ENCODE data around the gene P2RY12. TPM values are rescaled to one million over a fixed set of nuclear protein-coding genes. Genes with fewer than 3 reads are reported as not detected.

Gene P2RY12
- total RNA-seq, 1 experiment from 2014 or later, result not detected

DNA sequence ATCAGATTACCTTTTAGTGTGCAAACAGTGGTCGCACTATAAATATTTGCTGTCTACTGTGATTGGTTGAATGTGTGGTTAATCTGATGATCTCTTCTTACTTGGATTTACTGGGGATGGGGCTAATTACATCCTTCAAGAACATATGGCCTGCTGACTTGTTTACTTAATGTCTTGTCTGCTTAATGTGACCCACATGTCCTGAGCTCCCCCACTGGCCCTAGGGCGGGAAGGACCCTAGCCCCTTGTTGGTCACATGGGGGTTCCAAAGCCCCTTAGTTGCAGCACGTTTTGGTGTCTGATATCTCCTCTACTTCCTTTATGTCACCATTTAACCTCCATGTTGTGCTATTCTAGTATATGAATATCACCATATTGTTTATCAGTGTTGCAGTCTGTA is 17.8 kb upstream of the P2RY12 start:
- H3K36me3 Mint-ChIP-seq (ENCODE audit: insufficient read depth, unreplicated experiment), result peaks cover 6% of the 10 kb centered on the region
- intact Hi-C loops (cut with micrococcal nuclease), result no loop called here
- H3K9me3 Mint-ChIP-seq (ENCODE audit: unreplicated experiment), result no peaks in the 10 kb centered on the region
- no peak overlapping the region for H3K4me3 Mint-ChIP-seq (ENCODE audit: unreplicated experiment)
- peaks cover 5% of the 10 kb centered on the region for H3K4me1 Mint-ChIP-seq (ENCODE audit: insufficient read depth, unreplicated experiment)
- BruUV-seq (replicated peaks), result no TSS peak
- ChIA-PET CTCF (interaction anchor here (0.5 kb wide), 2 partner anchors 36 to 439 kb away, joined by 3 read pairs; no protein-coding TSS in a partner anchor), POLR2A (no interaction called here)
- TF ChIP-seq, protein P1, sequence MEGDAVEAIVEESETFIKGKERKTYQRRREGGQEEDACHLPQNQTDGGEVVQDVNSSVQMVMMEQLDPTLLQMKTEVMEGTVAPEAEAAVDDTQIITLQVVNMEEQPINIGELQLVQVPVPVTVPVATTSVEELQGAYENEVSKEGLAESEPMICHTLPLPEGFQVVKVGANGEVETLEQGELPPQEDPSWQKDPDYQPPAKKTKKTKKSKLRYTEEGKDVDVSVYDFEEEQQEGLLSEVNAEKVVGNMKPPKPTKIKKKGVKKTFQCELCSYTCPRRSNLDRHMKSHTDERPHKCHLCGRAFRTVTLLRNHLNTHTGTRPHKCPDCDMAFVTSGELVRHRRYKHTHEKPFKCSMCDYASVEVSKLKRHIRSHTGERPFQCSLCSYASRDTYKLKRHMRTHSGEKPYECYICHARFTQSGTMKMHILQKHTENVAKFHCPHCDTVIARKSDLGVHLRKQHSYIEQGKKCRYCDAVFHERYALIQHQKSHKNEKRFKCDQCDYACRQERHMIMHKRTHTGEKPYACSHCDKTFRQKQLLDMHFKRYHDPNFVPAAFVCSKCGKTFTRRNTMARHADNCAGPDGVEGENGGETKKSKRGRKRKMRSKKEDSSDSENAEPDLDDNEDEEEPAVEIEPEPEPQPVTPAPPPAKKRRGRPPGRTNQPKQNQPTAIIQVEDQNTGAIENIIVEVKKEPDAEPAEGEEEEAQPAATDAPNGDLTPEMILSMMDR (IDR thresholded peaks at IDR 0.05; ENCODE audit: unreplicated experiment), result no peak
- no peak overlapping the region for H3K27ac Mint-ChIP-seq (ENCODE audit: low read depth, unreplicated experiment)
- H3K27me3 Mint-ChIP-seq (ENCODE audit: insufficient read depth, unreplicated experiment), result no peaks in the 10 kb centered on the region
- no peak for DNase-seq (ENCODE audit: unreplicated experiment)

DNA sequence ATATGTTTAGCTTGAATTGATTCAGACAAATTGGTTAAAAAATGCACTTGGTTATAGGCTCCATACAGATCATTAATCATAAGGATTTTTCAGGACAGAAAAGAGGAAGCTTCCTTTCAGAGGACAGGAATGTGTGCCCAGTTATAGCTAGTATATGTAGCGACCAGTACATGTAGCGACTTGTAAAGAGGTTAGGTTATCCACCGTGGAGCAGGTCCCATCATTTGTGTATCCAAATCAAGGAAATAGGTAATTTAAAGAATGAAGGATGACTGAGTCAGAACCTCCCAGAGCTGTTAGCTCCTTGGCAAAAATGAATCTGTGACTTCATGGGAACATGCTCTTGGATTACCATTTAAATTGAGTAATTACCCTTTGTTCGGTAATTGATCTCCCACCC is 15.8 kb upstream of the P2RY12 start:
- intact Hi-C loops (cut with micrococcal nuclease), result no loop called here
- DNase-seq (ENCODE audit: unreplicated experiment), result no peak

DNA sequence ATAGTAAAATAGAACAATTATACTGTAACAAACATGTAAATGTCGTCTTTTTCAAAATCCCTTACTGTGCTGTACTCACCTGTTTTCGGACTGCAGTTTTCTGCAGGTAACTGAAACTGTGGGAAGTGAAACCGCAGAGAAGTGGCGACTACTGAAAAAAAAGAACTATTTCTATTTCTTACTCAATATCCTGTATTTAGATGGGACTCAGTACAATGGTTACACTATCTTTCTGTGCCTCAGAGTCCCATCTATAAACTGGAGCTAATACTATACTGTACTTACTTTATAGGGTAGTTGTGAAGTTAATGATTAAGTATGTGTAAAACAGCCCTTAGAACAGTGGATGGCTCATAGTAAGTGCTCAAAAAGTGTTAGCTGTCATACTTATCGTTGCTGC is 14.3 kb upstream of the P2RY12 start:
- peaks cover 6% of the 10 kb centered on the region for H3K36me3 Mint-ChIP-seq (ENCODE audit: insufficient read depth, unreplicated experiment)
- no peak overlapping the region for H3K4me3 Mint-ChIP-seq (ENCODE audit: unreplicated experiment)
- DNase-seq (ENCODE audit: unreplicated experiment), result no peak
- no peaks in the 10 kb centered on the region for H3K9me3 Mint-ChIP-seq (ENCODE audit: unreplicated experiment)
- no TSS peak for BruUV-seq (replicated peaks)
- intact Hi-C loops (cut with micrococcal nuclease), result no loop called here
- H3K4me1 Mint-ChIP-seq (ENCODE audit: insufficient read depth, unreplicated experiment), result peaks cover 5% of the 10 kb centered on the region
- CTCF ChIA-PET, result interaction anchor here (0.7 to 0.8 kb wide), 2 partner anchors 9 to 520 kb away, joined by 3 read pairs; no protein-coding TSS in a partner anchor
- no peaks in the 10 kb centered on the region for H3K27me3 Mint-ChIP-seq (ENCODE audit: insufficient read depth, unreplicated experiment)
- TF ChIP-seq, protein P1 (IDR thresholded peaks at IDR 0.05; ENCODE audit: unreplicated experiment), result no peak
- POLR2A ChIA-PET, result no interaction called here
- no peak overlapping the region for H3K27ac Mint-ChIP-seq (ENCODE audit: low read depth, unreplicated experiment)

More for the DNA sequence above, 15.8 kb upstream of the P2RY12 start:
- H3K36me3 Mint-ChIP-seq (ENCODE audit: insufficient read depth, unreplicated experiment), result peaks cover 6% of the 10 kb centered on the region
- TF ChIP-seq, protein P1 (IDR thresholded peaks at IDR 0.05; ENCODE audit: unreplicated experiment), result no peak
- no TSS peak for BruUV-seq (replicated peaks)
- H3K9me3 Mint-ChIP-seq (ENCODE audit: unreplicated experiment), result no peaks in the 10 kb centered on the region
- H3K27ac Mint-ChIP-seq (ENCODE audit: low read depth, unreplicated experiment), result no peak overlapping the region
- H3K27me3 Mint-ChIP-seq (ENCODE audit: insufficient read depth, unreplicated experiment), result no peaks in the 10 kb centered on the region
- ChIA-PET POLR2A (interaction anchor here (0.7 kb wide), 1 partner anchor 113 kb away, joined by 3 read pairs; no protein-coding TSS in a partner anchor), CTCF (interaction anchor here (1.2 kb wide), 1 partner anchor 31 kb away, joined by 3 read pairs; no protein-coding TSS in a partner anchor)
- H3K4me1 Mint-ChIP-seq (ENCODE audit: insufficient read depth, unreplicated experiment), result peaks cover 5% of the 10 kb centered on the region
- no peak overlapping the region for H3K4me3 Mint-ChIP-seq (ENCODE audit: unreplicated experiment)

DNA sequence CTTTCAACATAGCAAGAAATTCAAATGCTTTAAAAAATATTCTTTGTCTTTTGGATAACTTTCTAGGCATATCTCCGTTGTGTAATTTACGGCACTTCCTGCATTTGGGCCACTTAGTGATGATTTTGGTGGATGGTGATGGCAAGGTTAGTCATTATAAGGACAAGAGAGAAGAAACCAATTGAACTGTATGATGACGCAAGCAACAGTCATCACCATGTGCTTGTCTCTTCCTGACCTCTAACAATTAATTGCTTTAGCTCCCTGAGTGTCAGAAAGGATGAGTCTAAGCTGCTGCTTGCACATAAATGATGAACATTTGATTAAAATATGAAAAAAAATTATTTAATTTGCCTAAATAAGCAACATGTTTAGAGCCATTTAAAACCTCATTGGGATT is 11.3 kb upstream of the P2RY12 start:
- intact Hi-C loops (cut with micrococcal nuclease), result no loop called here
- Mint-ChIP-seq H3K4me3 (ENCODE audit: unreplicated experiment) (no peak overlapping the region), H3K4me1 (ENCODE audit: insufficient read depth, unreplicated experiment) (no peaks in the 10 kb centered on the region), H3K9me3 (ENCODE audit: unreplicated experiment) (no peaks in the 10 kb centered on the region), H3K27ac (ENCODE audit: low read depth, unreplicated experiment) (no peak overlapping the region), H3K27me3 (ENCODE audit: insufficient read depth, unreplicated experiment) (no peaks in the 10 kb centered on the region), H3K36me3 (ENCODE audit: insufficient read depth, unreplicated experiment) (peaks cover 6% of the 10 kb centered on the region)
- TF ChIP-seq, protein P1 (IDR thresholded peaks at IDR 0.05; ENCODE audit: unreplicated experiment), result no peak
- ChIA-PET CTCF (interaction anchor here (0.6 to 0.7 kb wide), 2 partner anchors 168 to 215 kb away, joined by 3 read pairs; no protein-coding TSS in a partner anchor), POLR2A (interaction anchor here (0.6 to 1.2 kb wide), 4 partner anchors 9 to 1515 kb away, joined by 3 to 4 read pairs (median 3); partner anchors contain the start of gene GPR87)
- BruUV-seq (replicated peaks), result no TSS peak
- DNase-seq (ENCODE audit: unreplicated experiment), result peak; percentile 40

All from MCF 10A (cell line).